Stomach (tissue), 9 donors: ENCODE data around the gene AUTS2. TPM values are rescaled to one million over a fixed set of nuclear protein-coding genes. Genes with fewer than 3 reads are reported as not detected.

Source experiments
- DNase-seq, 2 donors: peaks; one replicate each; pipeline versions ENCODE4 v3.0.0 to v3.0.0-alpha.2; 2013 to 2019
- H3K27ac ChIP-seq, 5 donors: fragments of 200-600 bp in 4 of 5; sonication (generic) in 4 of 5; one replicate each; pipeline ENCODE4 v1.5.1; 2013 to 2019; ENCODE audit warnings: mild to moderate bottlenecking in 1 of 5, moderate library complexity in 1 of 5
- H3K27me3 ChIP-seq, 3 donors: fragments of 200-600 bp; sonication (generic); one replicate each; pipeline ENCODE4 v1.5.1; 2017 to 2019; ENCODE audit warnings: mixed run types in 1 of 3
- H3K36me3 ChIP-seq, 4 donors: fragments of 200-600 bp; sonication (generic); 1 replicate in 3 of 4; 2 replicates in 1 of 4; pipeline ENCODE4 v1.5.1; 2016 to 2019
- H3K4me1 ChIP-seq, 4 donors: fragments of 200-600 bp; sonication (generic); one replicate each; pipeline ENCODE4 v1.5.1; 2016 to 2019
- H3K4me3 ChIP-seq, 4 donors: fragments of 200-600 bp; sonication (generic) in 3 of 4; one replicate each; pipeline ENCODE4 v1.5.1; 2016 to 2019; ENCODE audit warnings: mild to moderate bottlenecking in 1 of 4
- H3K9me3 ChIP-seq, 4 donors: fragments of 200-600 bp; sonication (generic); one replicate each; pipeline ENCODE4 v1.5.1; 2016 to 2019
- CTCF ChIP-seq, 7 experiments: fragments of 450-650 bp in 4 of 7; fragments of 200-600 bp in 3 of 7; sonication (generic) in 3 of 7; IDR thresholded peaks; one replicate each; pipeline ENCODE4 v1.5.1; 2016 to 2019; ENCODE audit warnings: antibody characterized with exemption in 7 of 7, control low read depth in 2 of 7, mild to moderate bottlenecking in 1 of 7
- EP300 ChIP-seq: sonication (generic); formaldehyde crosslinking; IDR thresholded peaks from one replicate; pipeline ENCODE4 v1.6.1; 2017; ENCODE audit warnings: antibody characterized with exemption
- POLR2A ChIP-seq, 4 donors: fragments of 450-650 bp; IDR thresholded peaks; one replicate each; pipeline ENCODE4 v1.6.1; 2016; ENCODE audit warnings: antibody characterized with exemption in 4 of 4, control low read depth in 2 of 4, mild to moderate bottlenecking in 1 of 4, moderate library complexity in 1 of 4
- POLR2AphosphoS5 ChIP-seq, 3 donors: sonication (generic); formaldehyde crosslinking; IDR thresholded peaks; one replicate each; pipeline ENCODE4 v1.6.1; 2016; ENCODE audit warnings: antibody characterized with exemption in 3 of 3
- WGBS, 5 donors: extraction: QIAGEN DNeasy Blood & Tissue Kit in 3 of 5; methylation state at CpG; one replicate each; pipeline versions ENCODE4 v1.1.5 to v1.1.7; 2013 to 2018; 5-methylcytosine and 5-hydroxymethylcytosine counted together
- intact Hi-C: fragments of 100-400 bp; cut with DNase I; formaldehyde crosslinking; loops from one replicate; pipeline ENCODE4 v1.15.1; 2023; ENCODE audit warnings: low total_unique reads
- polyA plus RNA-seq, 3 donors: library from polyadenylated mRNA; stranded (reverse); fragments of 200-250 nt; gene quantifications; one replicate each; pipeline ENCODE4 v1.2.3, GENCODE V29; 2013
- total RNA-seq, 5 donors: library from RNA; depleted of rRNA; stranded (reverse); fragments of >200 nt; gene quantifications; one replicate each; pipeline versions ENCODE4 v1.1.0 to v1.2.3, GENCODE V29; 2014 to 2016
- donor health status: healthy with polysubstance abuse.
- donor health status: Bipolar disorder and iron deficiency.
- donor health status: healthy.

AUTS2 gene
- total and polyA plus RNA-seq, 8 donors, result 3.8 to 90.3 (median 38.1) TPM

GRCh38 chr7:70416347-70416985, 818.2 kb downstream of the AUTS2 start:
- no peaks in the 10 kb centered on the region for H3K27me3 ChIP-seq
- H3K4me1 ChIP-seq, result no peaks in the 10 kb centered on the region
- DNase-seq, result no peak
- TF ChIP-seq POLR2AphosphoS5 (IDR thresholded peaks at IDR 0.05), result no peak
- no peak for TF ChIP-seq CTCF (IDR thresholded peaks at IDR 0.05)
- no peak for TF ChIP-seq POLR2A (IDR thresholded peaks at IDR 0.05)
- TF ChIP-seq EP300, result no peak
- intact Hi-C loops, result no loop called here
- H3K27ac ChIP-seq, result no peak overlapping the region
- H3K4me3 ChIP-seq, result no peak overlapping the region
- H3K9me3 ChIP-seq, result no peaks in the 10 kb centered on the region
- no peaks in the 10 kb centered on the region for H3K36me3 ChIP-seq
- WGBS, 5 donors, result 91 to 95% (median 94%) methylated on average over 11 of the region's 11 CpGs

- no peaks in the 10 kb centered on the region for H3K9me3 ChIP-seq
- no peaks in the 10 kb centered on the region for H3K27me3 ChIP-seq
- 87 to 93% (median 91%) methylated on average over 15 to 16 of the region's 16 CpGs for WGBS, 5 donors
- no peak overlapping the region for H3K4me3 ChIP-seq
- no peaks in the 10 kb centered on the region for H3K4me1 ChIP-seq
- no peak for TF ChIP-seq POLR2A (IDR thresholded peaks at IDR 0.05)
- TF ChIP-seq CTCF (IDR thresholded peaks at IDR 0.05), result no peak
- no peak for TF ChIP-seq EP300
- no peak for TF ChIP-seq POLR2AphosphoS5 (IDR thresholded peaks at IDR 0.05)
- peak in 1 of 2 donors; percentile 31 for DNase-seq
- H3K36me3 ChIP-seq, result no peaks in the 10 kb centered on the region
- no peak overlapping the region for H3K27ac ChIP-seq
- intact Hi-C loops, result no loop called here
Observed at GRCh38 chr7:70416986-70417655, 818.8 kb downstream of the AUTS2 start.

- WGBS, 5 donors, result 79 to 90% (median 85%) methylated on average over 8 of the region's 8 CpGs
- DNase-seq, result no peak
- Histone ChIP-seq H3K9me3 (no peaks in the 10 kb centered on the region), H3K4me1 (no peaks in the 10 kb centered on the region), H3K4me3 (no peak overlapping the region), H3K36me3 (no peaks in the 10 kb centered on the region), H3K27ac (no peak overlapping the region), H3K27me3 (no peaks in the 10 kb centered on the region)
- TF ChIP-seq POLR2AphosphoS5 (IDR thresholded peaks at IDR 0.05) (no peak), CTCF (IDR thresholded peaks at IDR 0.05) (no peak), POLR2A (IDR thresholded peaks at IDR 0.05) (no peak), EP300 (no peak)
- intact Hi-C loops, result no loop called here
Observed at GRCh38 chr7:70419526-70420380, 821.5 kb downstream of the AUTS2 start.

- Histone ChIP-seq H3K4me1 (no peaks in the 10 kb centered on the region), H3K4me3 (no peak overlapping the region), H3K27ac (no peak overlapping the region), H3K36me3 (no peaks in the 10 kb centered on the region), H3K9me3 (no peaks in the 10 kb centered on the region), H3K27me3 (no peaks in the 10 kb centered on the region)
- TF ChIP-seq CTCF (IDR thresholded peaks at IDR 0.05) (no peak), EP300 (no peak), POLR2AphosphoS5 (IDR thresholded peaks at IDR 0.05) (no peak), POLR2A (IDR thresholded peaks at IDR 0.05) (no peak)
- 86 to 92% (median 91%) methylated on average over 2 of the region's 2 CpGs for WGBS, 5 donors
- no peak for DNase-seq
- intact Hi-C loops, result no loop called here
Observed at GRCh38 chr7:70420381-70420662, 822.0 kb downstream of the AUTS2 start.
